OCI-M2 (cell line): ENCODE data around the gene MED26.

Experiments used
- DNase-seq: peaks from one replicate; lab custom pipeline; 2025; ENCODE audit not compliant: unreplicated experiment; lab: John Stamatoyannopoulos, UW

Gene MED26

GRCh38 chr19:16650821-16651220 lies 22.8 kb upstream of the MED26 start:
- DNase-seq, result no peak

DNA sequence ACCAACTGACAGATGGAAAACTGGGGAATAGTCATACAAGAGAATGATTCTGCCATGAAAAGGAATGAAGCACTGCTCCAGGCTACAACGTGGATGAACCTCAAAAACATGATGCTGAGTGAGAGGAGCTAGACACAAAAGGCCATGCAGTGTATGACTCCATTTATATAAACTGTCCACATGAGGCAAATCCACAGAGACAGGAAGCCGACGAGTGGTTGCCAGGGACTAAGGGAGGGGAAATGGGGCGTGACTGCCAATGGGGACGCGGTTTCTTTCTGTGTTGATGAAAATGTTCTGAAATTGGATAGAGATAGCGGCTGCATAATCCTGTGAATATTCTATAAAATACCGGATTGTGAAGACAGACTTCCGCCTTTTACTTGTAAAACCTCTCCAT lies 21.7 kb upstream of the MED26 start:
- no peak for DNase-seq

DNA sequence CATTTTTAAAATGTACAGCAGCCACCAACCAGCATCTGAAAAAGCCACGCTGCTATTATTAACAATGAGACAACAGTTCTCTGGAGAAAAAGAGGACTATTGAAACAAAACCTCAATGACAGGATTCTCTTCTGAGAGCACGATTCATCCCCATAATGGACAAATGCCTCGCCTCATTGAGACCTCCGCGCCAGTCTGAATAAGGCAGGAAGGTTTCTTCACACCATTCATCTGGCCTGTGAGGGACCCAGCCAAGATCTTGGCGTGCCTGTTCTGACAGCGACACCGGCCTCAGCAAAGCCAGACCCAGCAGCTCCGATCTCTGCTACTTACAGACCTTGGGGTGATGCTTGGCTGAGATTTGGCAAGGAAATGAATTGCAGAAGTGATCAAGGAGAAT lies 17.1 kb upstream of the MED26 start:
- DNase-seq, result no peak

- no peak for DNase-seq
These were observed 13.7 kb upstream of the MED26 start for GRCh38 chr19:16641695-16642094.

DNA sequence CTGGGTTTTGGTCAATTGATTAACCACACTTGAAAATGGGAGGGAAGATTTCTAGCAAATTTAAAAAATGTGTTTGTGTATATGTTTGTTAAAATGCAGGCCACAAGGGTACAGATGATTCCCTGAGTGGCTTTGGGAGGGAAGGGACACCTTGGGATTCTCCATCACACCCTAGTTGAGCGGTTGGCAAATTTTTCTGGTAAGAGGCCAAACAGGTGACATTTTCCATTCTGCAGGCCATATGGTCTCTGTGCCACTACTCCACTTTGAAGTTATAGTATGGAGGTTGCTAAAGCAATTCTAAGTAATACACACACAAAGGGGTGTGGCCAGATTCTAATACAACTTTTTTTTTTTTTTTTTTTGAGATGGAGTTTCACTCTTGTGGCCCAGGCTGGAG lies 12.9 kb upstream of the MED26 start:
- DNase-seq, result no peak

DNA sequence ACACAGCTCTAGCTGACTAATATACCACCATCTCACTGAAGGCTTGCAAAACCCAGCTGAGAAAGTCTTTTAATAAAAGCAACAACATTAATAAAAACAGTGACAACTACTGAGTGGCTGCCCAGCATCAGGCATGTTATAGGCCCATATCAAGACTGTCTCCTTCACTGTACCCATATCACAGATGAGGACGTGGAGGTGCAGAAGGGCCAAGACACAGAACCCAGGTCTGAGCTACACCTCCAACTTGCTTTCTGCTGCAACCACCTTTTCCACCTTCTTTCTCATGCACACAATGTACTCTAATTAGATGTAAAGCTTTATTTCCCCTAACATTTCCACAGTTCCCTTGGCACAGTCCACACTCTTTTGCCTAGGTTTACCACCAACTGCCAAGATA lies 10.7 kb upstream of the MED26 start:
- DNase-seq, result no peak

DNA sequence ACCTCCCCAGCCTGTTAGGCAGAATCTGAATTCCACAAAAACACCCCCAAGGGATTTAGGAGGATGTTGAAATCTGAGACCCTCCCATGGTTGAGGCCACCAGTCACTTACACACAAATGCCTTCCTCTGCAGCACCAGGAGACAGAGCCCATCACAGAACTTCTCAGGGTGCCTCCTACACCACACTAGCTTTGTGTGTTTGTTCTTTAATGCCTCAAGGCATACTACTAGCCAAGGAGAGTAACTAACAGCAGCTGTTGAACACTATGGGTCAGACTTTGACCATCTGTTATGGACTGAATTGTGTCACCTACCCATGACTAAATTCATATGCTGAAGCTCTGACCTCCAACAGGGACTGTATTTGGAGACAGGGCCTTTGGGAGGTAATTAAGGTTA lies 9.5 kb upstream of the MED26 start:
- DNase-seq, result no peak

GRCh38 chr19:16631465-16631864 lies 3.5 kb upstream of the MED26 start:
- DNase-seq, result no peak

- DNase-seq, result no peak
These were observed 1.1 kb upstream of the MED26 start for GRCh38 chr19:16628984-16629691.

DNA sequence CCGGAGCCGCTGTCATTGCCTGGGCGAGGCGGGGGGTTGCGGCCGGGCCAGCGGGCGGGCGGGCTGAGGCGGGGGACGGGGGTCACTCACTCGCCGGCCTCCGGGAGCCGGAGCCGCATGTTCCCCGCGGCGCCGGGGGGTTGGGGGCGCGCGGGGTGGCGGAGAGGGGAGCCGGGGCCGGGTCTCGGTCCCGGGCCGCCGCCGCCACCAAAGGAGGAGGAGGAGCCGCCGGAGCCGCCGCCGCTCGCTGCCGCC lies 149 bp downstream of the MED26 start:
- DNase-seq, result no peak

GRCh38 chr19:16627193-16627927 lies 644 bp downstream of the MED26 start:
- DNase-seq, result no peak

DNA sequence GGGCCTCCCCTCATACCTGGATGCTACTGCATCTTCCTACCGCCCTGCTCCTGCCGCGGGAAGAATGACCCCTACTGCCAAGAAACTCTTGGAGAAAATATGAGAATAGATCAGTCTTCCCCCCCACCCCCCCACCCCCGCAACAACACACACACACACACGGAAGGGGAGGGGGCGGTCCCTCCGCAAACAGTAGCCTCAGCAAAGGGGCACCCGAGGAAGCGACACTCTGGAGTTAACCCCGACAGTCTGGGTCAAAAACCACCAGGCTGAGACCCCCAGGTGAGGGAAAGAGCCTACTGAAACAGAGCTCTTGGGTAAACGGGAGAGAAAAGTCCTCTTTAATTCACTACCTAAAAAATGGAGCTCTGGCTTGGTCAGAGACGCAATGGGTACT lies 1.2 kb downstream of the MED26 start:
- DNase-seq, result peak; percentile 49

DNA sequence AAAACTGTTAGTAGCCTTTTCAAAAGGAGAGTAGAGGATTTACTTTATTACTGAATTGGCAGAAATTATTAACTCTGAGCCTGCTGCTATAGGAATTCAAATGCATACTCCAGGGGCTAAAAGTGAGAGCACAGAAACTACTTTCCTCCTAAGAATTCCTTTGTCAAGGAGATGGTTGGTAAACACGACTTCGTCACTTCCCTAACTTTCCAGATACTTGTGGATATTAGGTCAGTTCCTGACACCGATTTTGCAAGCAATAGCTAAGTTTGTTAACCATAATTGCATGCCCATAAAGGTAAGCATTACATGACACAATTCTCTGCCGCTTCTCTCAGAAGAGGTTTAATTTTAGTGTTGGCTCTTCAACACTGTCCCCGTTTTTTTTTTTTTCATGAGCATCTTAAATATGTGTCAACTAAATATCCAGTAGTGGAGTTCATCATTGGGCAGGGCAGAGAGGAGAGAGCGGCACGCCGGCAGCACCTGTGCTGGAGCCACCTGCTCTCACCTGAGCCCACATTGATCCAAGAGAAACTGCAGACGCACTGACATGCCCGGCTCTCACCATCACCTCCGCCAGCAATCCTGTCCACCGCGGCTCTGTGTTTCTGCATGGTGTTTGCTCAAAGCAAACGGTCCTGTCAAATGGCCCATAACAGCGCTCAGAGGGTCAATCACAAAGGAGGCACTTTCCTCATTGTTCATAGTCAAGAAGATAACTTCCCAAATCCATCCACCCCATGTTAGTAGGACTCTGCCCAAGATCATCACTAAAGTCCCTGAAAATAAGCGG lies 2.6 kb downstream of the MED26 start:
- DNase-seq, result no peak

- DNase-seq, result no peak
These were observed 3.8 kb downstream of the MED26 start for GRCh38 chr19:16624236-16624635.

DNA sequence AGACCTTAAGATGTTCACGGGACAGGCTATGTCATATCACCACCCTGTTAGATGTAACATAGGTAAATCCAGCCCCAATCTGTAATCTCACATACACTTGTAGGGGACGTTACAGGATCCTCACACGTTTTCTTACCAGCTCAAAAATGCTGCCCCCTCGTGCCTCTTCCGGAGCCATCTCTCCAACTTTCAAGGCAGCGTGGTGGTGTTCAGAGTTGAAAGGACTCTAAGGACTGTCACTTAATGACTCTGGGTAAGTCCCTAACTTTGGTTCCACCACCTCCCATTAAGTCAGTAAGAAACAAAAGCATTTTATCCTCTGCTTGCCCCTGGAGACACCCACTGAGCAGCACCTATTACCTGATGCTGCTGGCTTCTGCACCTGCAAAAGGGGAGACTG lies 4.4 kb downstream of the MED26 start:
- DNase-seq, result no peak

GRCh38 chr19:16623066-16623465 lies 4.9 kb downstream of the MED26 start:
- DNase-seq, result no peak

DNA sequence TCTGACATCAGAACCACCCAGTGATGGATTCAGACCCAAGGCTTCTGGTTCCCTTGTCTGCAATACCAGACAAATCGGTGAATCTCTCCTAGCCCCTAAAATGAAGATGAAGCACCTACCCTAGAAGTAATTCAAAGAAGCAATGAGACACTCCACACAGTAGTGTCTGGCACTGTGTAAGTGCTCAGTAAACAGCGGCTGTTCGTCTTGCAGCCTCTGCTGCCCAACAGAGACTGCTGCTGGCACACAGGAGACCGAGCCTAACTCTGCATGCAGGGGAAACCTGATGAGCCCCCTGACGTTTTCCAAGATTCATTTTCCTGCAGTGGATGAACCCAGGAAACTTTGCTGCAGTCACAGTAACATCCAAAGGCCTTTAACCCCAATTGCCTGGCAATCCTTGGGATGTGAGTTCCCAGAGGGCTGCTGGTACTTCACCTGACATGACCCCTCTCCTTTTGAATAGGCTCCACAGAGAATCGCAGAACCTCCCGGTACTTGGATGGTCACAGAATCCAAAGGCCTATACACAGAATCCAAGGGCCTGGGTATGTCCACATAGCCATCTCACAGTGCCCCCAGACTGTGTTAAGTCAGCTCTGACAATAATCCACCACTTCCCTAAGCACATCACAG lies 6.7 kb downstream of the MED26 start:
- DNase-seq, result no peak

DNA sequence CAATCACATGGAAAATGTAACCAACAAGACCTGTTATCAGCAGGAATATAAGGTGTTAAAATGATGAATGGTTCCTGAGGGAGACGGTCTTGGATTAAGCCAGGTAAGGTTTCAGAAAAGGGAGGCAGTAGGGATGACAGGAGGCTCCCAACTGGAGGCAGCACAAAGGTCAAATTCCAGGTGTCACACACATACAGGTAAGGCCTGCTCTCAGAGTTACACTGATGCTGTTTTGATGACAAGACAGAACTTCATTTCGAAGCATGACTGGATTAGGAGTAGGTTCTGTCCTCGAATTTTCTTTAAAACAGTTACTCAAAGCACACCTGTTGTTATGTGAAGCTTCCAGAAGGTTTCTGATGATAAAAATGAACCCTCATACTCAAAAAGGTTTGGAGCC lies 7.4 kb downstream of the MED26 start:
- no peak for DNase-seq

DNA sequence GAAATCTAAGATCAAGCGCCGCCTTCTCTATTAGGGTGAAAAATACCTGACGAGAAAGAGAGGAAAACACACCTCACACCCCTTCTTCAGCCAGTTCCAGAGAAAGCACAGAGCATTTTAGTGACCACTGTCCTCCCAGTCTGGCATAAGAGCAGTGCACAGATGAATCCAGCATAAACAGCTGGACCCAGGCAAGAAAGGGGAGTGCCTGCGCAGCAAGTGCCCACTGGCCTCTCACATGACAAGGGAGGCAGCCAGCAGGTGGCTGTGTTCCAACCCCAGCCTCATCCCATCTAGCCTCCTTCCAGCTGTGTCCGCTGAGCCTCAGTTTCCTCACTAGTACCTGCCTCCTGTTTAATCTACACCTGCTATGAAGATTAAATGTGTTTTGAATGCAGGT lies 8.0 kb downstream of the MED26 start:
- DNase-seq, result no peak

DNA sequence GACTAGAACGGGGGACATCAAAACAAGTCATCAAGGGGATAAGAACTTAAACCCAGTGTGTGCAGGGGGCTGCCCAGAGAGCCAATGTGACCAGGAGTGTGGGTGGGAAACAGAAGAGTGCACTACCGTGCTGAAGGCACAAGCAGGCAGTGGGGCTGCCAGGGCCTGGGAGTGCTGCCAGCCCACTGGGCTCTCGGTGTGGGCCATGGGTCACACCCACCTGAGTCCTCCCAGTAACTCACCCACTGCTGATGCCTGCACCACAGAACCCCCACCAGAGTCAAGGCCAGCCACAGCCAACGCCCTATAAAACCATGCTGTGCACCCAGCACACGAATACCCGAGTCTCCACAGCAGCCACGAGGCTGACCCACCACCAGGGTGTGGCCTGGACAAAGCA lies 8.5 kb downstream of the MED26 start:
- DNase-seq, result no peak

- DNase-seq, result no peak
These were observed 9.8 kb downstream of the MED26 start for GRCh38 chr19:16618248-16618647.

- DNase-seq, result no peak
These were observed 12.2 kb downstream of the MED26 start for GRCh38 chr19:16615808-16616207.
